ENCODE results near the gene ROR1. TPM values are rescaled to one million over a fixed set of nuclear protein-coding genes. Genes with fewer than 3 reads are reported as not detected.
A peak's percentile ranks its signal among the peaks of the same experiment; 100 is the strongest.

Gene ROR1
- total RNA-seq, 1 experiment from 2014 or later = 33.8 TPM

DNA sequence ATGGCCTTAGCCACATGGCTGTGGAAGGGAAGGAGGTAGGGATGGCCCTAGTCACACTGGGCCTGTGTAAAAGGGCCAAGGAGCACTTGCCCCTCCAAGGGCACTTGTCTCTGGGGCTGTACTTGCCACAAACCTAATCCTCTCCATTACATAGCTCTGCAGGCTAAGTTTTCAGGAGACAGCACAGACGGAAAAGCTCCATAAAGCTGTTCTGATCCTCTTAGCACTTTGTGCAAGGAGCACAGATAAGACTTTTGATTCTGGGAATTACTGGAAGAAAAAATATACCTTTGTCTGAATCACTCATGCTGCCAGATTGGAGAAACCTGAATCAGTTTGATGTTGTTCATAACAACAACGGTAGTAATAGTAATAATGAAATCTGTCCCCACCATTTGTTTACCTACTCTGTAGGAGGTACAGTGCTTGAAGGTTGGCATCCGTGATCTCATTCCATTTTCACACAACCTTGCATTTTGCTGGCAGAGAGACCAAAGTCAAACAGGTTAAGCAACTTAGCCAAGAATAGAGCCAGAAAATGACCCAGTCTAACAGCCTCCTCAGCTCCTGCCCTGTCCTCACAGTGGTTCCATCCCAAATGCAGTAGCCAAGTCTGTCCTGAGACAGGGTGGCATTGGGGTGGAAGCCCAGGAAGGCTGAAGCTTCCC, 207.1 kb downstream of the ROR1 start:
- CTCF ChIA-PET = interaction anchor here (0.6 kb wide), 1 partner anchor 26 kb away, joined by 4 read pairs; no protein-coding TSS in a partner anchor
- no peak overlapping the region for H3K4me3 Mint-ChIP-seq (ENCODE audit: low read depth, unreplicated experiment)
- DNase-seq = peak; percentile 64

DNA sequence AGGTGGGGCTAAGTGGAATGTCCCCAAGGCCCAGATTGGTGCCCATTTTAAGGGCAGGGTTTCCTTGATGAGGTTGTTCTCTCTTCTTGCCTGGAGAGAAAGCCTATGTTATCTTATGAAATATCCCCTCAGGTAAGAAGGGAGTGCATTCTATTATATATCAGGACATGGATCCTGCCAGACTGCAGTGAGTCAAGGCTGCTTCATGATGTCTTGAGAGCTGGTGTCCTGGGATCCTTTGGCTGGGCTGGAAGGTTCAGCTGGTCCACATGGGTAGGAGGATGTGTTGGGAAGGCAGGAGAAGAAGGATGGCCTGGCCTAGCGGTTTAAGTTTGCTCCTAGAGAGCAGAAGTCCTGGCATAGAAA, 207.6 kb downstream of the ROR1 start:
- Mint-ChIP-seq H3K4me1 (ENCODE audit: low read depth, unreplicated experiment) (peaks cover 62% of the 10 kb centered on the region), H3K36me3 (ENCODE audit: insufficient read depth, unreplicated experiment) (no peaks in the 10 kb centered on the region), H3K27ac (ENCODE audit: unreplicated experiment) (peak overlapping the region; percentile 77), H3K9me3 (ENCODE audit: low read depth, unreplicated experiment) (peaks cover 2% of the 10 kb centered on the region), H3K4me3 (ENCODE audit: low read depth, unreplicated experiment) (no peak overlapping the region), H3K27me3 (ENCODE audit: unreplicated experiment) (no peaks in the 10 kb centered on the region)
- DNase-seq = no peak
- TF ChIP-seq CTCF (IDR thresholded peaks at IDR 0.05; ENCODE audit: unreplicated experiment) = no peak
- no TSS peak for BruUV-seq (replicated peaks)
- intact Hi-C loops (cut with micrococcal nuclease; ENCODE audit: unreplicated experiment) = loop anchor here (5.0 to 10.0 kb wide), 2 partner anchors 44 to 307 kb away; no protein-coding TSS in a partner anchor
- CTCF ChIA-PET = no interaction called here

More for the DNA sequence above, 207.1 kb downstream of the ROR1 start:
- intact Hi-C loops (cut with micrococcal nuclease; ENCODE audit: unreplicated experiment) = loop anchor here (5.0 to 10.0 kb wide), 2 partner anchors 44 to 306 kb away; no protein-coding TSS in a partner anchor
- no TSS peak for BruUV-seq (replicated peaks)
- TF ChIP-seq CTCF (IDR thresholded peaks at IDR 0.05; ENCODE audit: unreplicated experiment) = no peak
- H3K9me3 Mint-ChIP-seq (ENCODE audit: low read depth, unreplicated experiment) = peaks cover 2% of the 10 kb centered on the region
- H3K4me1 Mint-ChIP-seq (ENCODE audit: low read depth, unreplicated experiment) = peaks cover 57% of the 10 kb centered on the region
- H3K27ac Mint-ChIP-seq (ENCODE audit: unreplicated experiment) = peak overlapping the region; percentile 77
- H3K36me3 Mint-ChIP-seq (ENCODE audit: insufficient read depth, unreplicated experiment) = no peaks in the 10 kb centered on the region
- H3K27me3 Mint-ChIP-seq (ENCODE audit: unreplicated experiment) = no peaks in the 10 kb centered on the region

GRCh38 chr1:63982201-63982600, 208.4 kb downstream of the ROR1 start:
- no TSS peak for BruUV-seq (replicated peaks)
- intact Hi-C loops (cut with micrococcal nuclease; ENCODE audit: unreplicated experiment) = loop anchor here (5.0 to 10.0 kb wide), 2 partner anchors 45 to 307 kb away; no protein-coding TSS in a partner anchor
- Mint-ChIP-seq H3K36me3 (ENCODE audit: insufficient read depth, unreplicated experiment) (no peaks in the 10 kb centered on the region), H3K4me1 (ENCODE audit: low read depth, unreplicated experiment) (peaks cover 70% of the 10 kb centered on the region), H3K27me3 (ENCODE audit: unreplicated experiment) (no peaks in the 10 kb centered on the region), H3K9me3 (ENCODE audit: low read depth, unreplicated experiment) (no peaks in the 10 kb centered on the region), H3K27ac (ENCODE audit: unreplicated experiment) (no peak overlapping the region), H3K4me3 (ENCODE audit: low read depth, unreplicated experiment) (no peak overlapping the region)
- no peak for TF ChIP-seq CTCF (IDR thresholded peaks at IDR 0.05; ENCODE audit: unreplicated experiment)
- no peak for DNase-seq
- CTCF ChIA-PET = interaction anchor here (0.5 to 0.6 kb wide), 2 partner anchors 26 to 752 kb away, joined by 3 to 4 read pairs; no protein-coding TSS in a partner anchor

DNA sequence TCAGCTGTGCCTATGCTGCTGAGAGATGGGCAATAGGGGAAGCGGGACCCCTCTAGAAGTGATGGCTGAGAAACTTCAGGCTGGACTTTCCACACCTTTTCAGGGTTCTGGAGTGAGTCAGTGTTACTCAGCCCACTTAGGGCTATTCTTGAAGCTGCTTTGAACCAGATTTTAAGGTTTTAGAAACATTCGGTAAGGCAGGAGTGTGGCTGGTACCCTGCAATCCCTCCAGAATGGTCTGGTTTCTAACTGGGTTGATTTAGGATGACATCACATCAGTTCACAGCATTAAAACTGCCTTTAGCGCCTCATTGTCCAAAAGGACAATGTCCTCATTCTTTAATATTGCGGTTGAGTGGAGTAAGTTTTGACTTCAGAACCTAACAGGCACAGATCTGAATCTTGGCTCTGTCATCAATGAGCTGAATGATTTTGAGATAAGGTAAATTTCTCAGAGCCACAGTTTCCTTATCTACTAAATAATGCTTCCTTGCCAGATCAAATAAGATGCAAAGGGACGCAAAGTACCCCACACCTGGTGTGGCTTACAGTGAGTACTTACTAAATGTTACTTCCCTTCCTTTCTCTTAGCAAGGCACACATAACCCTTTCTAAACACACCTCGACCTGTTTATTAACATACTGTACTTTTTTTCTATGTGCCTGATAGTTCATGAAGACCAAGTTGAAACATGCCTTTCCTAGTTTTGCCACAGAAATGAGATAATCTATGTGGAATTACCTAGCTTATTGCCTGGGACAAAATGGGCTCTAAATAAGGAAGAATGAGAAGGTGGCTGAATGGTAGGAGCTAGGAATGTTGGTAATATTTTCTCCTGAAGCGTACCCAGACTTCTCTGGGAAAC, 209.8 kb downstream of the ROR1 start:
- no peak for TF ChIP-seq CTCF (IDR thresholded peaks at IDR 0.05; ENCODE audit: unreplicated experiment)
- CTCF ChIA-PET = interaction anchor here (1.0 kb wide), 1 partner anchor 63 kb away, joined by 3 read pairs; no protein-coding TSS in a partner anchor
- intact Hi-C loops (cut with micrococcal nuclease; ENCODE audit: unreplicated experiment) = loop anchor here (5.0 to 10.0 kb wide), 2 partner anchors 46 to 309 kb away; no protein-coding TSS in a partner anchor
- Mint-ChIP-seq H3K4me1 (ENCODE audit: low read depth, unreplicated experiment) (peaks cover 80% of the 10 kb centered on the region), H3K9me3 (ENCODE audit: low read depth, unreplicated experiment) (peaks cover 1% of the 10 kb centered on the region), H3K27ac (ENCODE audit: unreplicated experiment) (peak overlapping the region; percentile 43), H3K36me3 (ENCODE audit: insufficient read depth, unreplicated experiment) (peaks cover 3% of the 10 kb centered on the region), H3K27me3 (ENCODE audit: unreplicated experiment) (no peaks in the 10 kb centered on the region), H3K4me3 (ENCODE audit: low read depth, unreplicated experiment) (peak overlapping the region; percentile 13)
- no TSS peak for BruUV-seq (replicated peaks)
- no peak for DNase-seq

All from Calu3 (cell line).